ENCODE results near the gene RPL10A.

RPL10A gene

DNA sequence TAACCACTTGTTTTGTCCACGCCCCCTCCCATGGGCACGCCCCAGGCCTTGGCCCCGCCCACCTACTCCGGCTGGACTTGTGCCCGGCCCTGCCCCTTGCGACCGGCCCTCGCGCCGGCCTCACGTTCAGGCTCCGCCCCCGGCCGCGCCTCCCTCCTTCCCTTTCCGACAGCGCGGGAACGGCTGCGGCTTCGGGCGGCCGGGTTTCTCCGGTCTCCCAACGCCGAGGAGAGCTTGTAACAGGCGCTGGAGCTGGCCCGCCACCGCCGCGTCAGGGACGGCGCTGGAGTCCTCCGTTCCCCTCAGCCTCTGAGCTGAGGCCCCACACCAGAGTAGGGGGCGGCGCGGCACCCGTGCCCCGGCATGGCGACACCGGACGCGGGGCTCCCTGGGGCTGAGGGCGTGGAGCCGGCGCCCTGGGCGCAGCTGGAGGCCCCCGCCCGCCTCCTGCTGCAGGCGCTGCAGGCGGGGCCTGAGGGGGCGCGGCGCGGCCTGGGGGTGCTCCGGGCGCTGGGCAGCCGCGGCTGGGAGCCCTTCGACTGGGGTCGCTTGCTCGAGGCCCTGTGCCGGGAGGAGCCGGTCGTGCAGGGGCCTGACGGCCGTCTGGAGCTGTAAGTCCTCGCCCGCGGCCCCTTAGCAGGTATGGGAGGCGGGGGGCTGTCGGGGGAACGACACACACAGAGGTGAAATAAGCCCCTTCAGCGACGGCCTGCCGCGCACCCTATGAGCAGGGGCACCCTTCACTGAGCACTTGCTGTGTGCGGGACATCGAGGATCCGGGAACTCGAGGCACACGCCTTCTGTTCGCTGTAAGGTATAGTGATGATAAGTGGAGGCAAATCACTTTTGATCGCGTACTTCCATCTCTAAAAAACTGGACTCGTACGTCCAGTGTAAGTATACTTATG lies 15.8 kb upstream of the RPL10A start, which contains the start of gene FANCE:
TSS of gene FANCE (plus strand) at position 156 of the 908 bp plus-strand sequence. CDS start at position 364, 208 bp downstream.
- TF ChIP-seq JUND (IDR thresholded peaks at IDR 0.05; ENCODE audit: low read depth) = no peak
- peak; percentile 78 to 95 for DNase-seq (ENCODE audit: low read depth in 1 of 2, low spot score in 1 of 2)
- in situ Hi-C loops (cut with HindIII; ENCODE audit: low pct_unique_long_range_greater_than_20kb, low sequenced_read_pairs) = no loop called here

DNA sequence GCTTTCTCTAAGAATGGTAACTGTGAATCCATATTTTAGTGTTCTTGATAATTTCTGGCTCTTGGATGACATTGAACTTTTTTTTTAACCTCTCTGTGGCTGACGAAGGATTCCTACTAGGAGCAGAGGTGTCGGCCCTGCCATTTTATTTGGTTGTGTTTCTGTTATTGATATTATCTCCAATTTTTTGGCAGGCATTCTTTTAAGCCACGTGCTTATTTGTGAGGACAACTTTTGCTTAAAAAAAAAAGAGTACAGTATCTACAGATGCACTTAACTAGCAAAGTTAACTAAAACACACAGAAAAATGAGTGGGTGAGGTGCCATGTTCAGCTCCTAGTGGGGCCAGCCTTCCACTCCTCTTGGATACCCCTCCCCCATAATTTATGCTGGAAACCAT lies 15.0 kb upstream of the RPL10A start:
- TF ChIP-seq JUND (IDR thresholded peaks at IDR 0.05; ENCODE audit: low read depth) = no peak
- in situ Hi-C loops (cut with HindIII; ENCODE audit: low pct_unique_long_range_greater_than_20kb, low sequenced_read_pairs) = no loop called here
- DNase-seq (ENCODE audit: low read depth in 1 of 2, low spot score in 1 of 2) = no peak

DNA sequence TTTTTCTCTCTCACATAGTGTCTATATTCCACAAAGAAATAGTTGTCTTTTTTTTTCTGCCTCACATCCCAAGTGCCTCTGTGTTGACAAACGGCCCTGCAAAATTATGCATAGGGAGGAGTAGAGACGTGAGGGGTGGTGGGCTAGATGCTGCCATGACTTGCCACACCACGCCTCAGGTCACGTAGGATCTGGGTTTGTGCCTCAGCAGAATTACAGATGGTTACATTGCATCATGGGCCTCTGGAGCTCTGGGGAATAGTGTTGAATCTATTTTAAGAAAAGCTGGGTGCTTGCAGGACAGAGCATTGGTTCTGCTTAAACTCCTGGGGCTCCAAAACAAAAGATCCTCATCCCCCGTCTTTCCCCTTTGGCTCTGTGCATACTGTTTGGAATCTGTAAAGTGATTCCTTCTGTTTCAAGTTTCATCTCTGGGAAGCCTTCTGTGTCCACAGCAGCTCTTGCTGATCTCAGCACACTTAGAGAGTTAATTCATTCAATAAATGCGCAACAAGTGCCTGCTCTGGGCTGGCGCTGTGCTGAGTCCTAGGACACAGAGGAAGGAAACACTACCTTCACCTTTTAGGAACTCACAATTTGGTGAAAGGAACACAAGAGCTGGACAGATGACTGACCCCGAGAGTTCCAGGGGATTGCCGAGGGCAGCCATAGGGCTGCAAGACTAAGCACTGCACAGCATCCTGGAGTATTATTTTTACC lies 13.7 kb upstream of the RPL10A start:
- no peak for TF ChIP-seq JUND (IDR thresholded peaks at IDR 0.05; ENCODE audit: low read depth)
- in situ Hi-C loops (cut with HindIII; ENCODE audit: low pct_unique_long_range_greater_than_20kb, low sequenced_read_pairs) = no loop called here
- no peak for DNase-seq (ENCODE audit: low read depth in 1 of 2, low spot score in 1 of 2)

DNA sequence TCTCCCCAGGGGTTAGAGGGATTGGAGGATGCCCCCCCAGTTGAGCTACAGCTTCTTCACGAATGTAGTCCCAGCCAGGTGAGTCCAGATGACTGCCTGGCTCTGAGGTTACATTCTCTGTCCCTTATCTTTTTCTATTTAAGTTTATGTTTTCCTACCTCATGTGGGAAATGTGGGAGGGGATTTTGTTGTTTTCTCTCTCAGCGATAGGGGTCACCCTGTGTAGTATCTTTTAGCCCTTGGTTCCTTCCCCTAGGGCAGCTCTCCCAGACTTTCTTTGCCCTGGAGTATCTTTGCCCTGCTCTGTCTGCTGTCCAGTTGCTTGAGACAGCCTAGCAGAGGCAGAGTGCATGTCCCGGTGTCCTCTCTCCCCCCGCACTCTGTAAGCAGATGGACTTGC lies 10.3 kb upstream of the RPL10A start:
- in situ Hi-C loops (cut with HindIII; ENCODE audit: low pct_unique_long_range_greater_than_20kb, low sequenced_read_pairs) = no loop called here
- TF ChIP-seq JUND (IDR thresholded peaks at IDR 0.05; ENCODE audit: low read depth) = no peak
- DNase-seq (ENCODE audit: low read depth in 1 of 2, low spot score in 1 of 2) = no peak

DNA sequence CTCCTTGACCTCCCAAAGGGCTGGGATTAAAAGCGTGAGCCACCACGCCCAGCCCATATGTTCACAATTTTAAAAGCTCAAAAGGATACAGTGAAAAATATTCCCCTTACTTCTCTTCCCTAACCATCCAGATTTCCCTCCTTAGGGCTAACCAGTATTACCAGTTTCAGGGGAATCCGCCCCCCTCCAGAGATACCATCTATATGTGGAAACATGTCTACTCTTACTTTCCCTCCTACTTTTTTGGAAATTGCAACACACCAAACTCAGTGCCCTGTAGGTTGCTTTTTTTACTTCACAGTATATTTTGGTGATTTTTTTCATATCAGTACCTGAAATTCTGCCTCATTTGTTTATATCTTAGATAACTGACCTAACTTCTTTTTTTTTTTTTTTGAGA lies 6.9 kb upstream of the RPL10A start:
- DNase-seq (ENCODE audit: low read depth in 1 of 2, low spot score in 1 of 2) = peak in 1 of 2 experiments; percentile 87
- in situ Hi-C loops (cut with HindIII; ENCODE audit: low pct_unique_long_range_greater_than_20kb, low sequenced_read_pairs) = no loop called here
- no peak for TF ChIP-seq JUND (IDR thresholded peaks at IDR 0.05; ENCODE audit: low read depth)

DNA sequence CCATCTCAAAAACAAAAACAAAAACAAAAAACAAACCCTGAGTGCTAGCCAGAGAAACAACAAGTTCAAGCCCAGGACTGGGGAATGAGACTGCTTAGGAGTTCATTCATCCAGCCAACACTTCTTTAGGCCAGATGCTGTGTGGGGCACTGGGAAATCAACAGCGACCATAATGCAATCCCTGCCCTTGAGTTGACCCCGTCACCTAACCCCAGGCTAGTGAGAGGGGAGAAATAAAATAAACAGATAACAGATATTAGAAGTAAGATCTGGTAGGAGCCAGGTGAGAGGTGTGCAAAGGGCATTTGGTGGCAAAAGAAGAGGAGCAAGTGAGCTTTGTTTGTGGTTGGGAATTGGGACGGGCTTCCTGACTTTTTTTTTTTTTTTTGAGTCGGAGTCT lies 4.9 kb upstream of the RPL10A start:
- in situ Hi-C loops (cut with HindIII; ENCODE audit: low pct_unique_long_range_greater_than_20kb, low sequenced_read_pairs) = no loop called here
- DNase-seq (ENCODE audit: low read depth in 1 of 2, low spot score in 1 of 2) = no peak
- TF ChIP-seq JUND (IDR thresholded peaks at IDR 0.05; ENCODE audit: low read depth) = no peak

DNA sequence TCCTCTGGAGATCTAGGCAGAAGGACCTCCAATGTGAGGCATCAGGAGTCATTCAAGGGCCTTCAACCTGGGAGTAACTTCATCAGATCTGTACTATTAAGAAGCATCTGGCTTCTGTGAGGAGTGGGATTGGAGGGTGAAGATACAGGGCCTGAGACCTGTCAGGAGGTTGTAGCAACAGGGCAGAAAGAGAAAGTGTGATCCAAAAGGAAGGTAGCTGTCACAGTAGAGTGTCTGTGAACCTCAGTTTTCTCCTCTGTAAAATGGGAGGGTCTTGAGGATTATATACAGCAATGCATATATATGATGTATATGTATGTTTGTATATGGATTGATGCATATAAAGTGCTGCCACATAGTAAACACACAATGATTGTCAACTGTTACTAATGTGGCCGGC lies 2.6 kb upstream of the RPL10A start:
- DNase-seq (ENCODE audit: low read depth in 1 of 2, low spot score in 1 of 2) = no peak
- in situ Hi-C loops (cut with HindIII; ENCODE audit: low pct_unique_long_range_greater_than_20kb, low sequenced_read_pairs) = no loop called here
- no peak for TF ChIP-seq JUND (IDR thresholded peaks at IDR 0.05; ENCODE audit: low read depth)

DNA sequence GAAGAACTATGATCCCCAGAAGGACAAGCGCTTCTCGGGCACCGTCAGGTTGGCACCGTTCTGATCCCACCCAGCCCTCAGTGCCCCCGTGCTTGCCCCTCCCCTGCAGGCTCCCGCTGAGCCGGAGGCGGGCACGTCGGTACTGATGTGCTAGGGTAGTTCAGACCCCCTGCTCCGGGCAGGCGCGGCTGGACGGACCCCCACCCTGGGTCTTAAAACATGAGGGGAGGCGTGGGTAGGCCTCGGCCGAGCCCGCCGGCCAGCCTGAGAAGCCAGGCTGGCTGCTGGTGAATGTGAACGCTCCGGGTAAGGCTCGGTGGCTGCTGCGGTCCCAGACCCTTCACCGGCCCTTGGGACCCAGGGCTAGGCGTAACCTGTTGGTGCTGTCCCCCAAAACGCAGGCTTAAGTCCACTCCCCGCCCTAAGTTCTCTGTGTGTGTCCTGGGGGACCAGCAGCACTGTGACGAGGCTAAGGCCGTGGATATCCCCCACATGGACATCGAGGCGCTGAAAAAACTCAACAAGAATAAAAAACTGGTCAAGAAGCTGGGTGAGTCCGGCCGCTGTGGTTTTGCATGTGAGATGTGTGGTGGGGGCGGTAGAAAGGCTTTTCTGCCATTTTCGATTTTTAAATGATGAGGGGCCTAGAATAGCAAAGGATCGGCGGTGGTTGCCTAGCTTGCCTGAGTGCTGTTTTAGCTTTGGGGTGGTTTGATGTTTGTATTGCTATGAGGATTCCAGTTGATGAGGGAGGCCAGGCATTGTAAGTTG lies 964 bp downstream of the RPL10A start:
- in situ Hi-C loops (cut with HindIII; ENCODE audit: low pct_unique_long_range_greater_than_20kb, low sequenced_read_pairs) = no loop called here
- DNase-seq (ENCODE audit: low read depth in 1 of 2, low spot score in 1 of 2) = no peak
- TF ChIP-seq JUND (IDR thresholded peaks at IDR 0.05; ENCODE audit: low read depth) = no peak

DNA sequence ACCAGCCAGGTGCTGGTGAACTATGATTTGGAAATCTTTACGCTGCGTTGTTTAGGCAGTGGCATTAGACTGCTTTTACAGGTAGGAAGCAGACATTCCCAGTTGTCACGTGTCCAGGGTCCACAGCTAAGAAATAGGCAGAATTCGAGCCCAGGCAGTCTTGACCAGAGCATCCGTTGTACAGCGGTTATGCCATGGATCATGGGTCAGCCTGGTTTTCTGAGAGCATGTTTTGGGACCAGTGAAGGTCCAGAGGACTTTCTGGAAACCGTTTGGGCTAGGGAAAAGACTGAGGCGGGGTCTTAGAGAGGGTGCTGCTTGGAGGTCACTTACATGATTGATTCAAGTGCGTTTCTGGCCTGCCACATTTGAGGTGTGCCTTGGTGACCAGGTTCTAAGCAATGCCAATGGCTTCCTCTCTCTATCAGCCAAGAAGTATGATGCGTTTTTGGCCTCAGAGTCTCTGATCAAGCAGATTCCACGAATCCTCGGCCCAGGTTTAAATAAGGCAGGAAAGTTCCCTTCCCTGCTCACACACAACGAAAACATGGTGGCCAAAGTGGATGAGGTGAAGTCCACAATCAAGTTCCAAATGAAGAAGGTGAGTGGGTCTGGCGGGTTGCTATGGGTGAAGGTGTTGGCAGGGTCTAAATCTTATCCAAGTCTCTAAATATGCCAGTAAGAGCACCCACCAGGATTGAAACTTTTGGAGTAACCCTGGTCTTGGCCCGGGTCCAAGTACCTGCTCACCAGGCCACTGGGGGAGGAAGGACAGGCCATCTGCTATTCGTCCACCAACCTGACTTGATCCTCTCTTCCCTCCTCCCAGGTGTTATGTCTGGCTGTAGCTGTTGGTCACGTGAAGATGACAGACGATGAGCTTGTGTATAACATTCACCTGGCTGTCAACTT lies 1.8 kb downstream of the RPL10A start:
- DNase-seq (ENCODE audit: low read depth in 1 of 2, low spot score in 1 of 2) = peak in 1 of 2 experiments; percentile 87
- no peak for TF ChIP-seq JUND (IDR thresholded peaks at IDR 0.05; ENCODE audit: low read depth)
- in situ Hi-C loops (cut with HindIII; ENCODE audit: low pct_unique_long_range_greater_than_20kb, low sequenced_read_pairs) = no loop called here

DNA sequence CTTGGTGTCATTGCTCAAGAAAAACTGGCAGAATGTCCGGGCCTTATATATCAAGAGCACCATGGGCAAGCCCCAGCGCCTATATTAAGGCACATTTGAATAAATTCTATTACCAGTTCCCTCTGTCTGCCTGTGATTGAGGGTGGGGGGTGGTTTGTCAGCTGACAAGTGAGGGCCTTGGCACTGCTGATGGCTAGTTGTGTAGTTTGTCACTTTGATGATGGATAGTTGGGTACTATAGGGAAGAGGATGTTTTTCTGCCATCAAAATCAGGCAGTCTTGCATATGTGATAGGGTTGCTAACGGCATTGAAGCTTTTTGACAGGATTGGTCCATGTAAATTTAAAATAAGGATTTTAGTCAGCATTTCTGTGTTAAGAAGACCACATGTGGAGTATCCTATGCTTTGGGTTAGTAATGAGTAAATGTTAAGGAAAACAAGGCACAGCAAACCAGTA lies 2.5 kb downstream of the RPL10A start:
- TF ChIP-seq JUND (IDR thresholded peaks at IDR 0.05; ENCODE audit: low read depth) = no peak
- in situ Hi-C loops (cut with HindIII; ENCODE audit: low pct_unique_long_range_greater_than_20kb, low sequenced_read_pairs) = no loop called here
- DNase-seq (ENCODE audit: low read depth in 1 of 2, low spot score in 1 of 2) = no peak

DNA sequence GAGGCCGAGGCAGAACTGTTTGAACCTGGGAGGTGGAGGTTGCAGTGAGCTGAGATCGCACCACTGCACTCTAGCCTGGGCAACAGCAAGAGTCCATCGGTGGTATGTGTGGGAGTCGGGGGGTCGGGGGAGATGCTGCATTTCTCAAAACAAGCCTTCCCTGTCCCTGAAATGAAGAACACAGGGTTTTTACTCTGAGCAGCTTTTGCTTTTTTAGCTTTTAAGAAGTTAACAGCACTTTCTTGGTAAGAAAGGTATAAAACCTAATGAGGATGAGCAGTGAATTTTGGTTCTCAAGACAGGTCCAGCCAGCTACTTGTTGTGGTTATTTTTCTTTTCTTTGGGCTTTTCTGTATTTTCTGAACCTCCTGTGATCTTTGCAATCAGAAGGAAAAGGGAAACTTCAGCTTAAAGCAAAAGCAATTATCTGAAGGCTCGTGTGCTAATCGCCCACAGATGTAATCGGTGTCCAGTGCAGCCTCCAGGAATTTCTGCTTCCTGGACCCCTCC lies 3.7 kb downstream of the RPL10A start:
- in situ Hi-C loops (cut with HindIII; ENCODE audit: low pct_unique_long_range_greater_than_20kb, low sequenced_read_pairs) = no loop called here
- no peak for DNase-seq (ENCODE audit: low read depth in 1 of 2, low spot score in 1 of 2)
- no peak for TF ChIP-seq JUND (IDR thresholded peaks at IDR 0.05; ENCODE audit: low read depth)
